ENCODE results near the gene SIK2.

The SIK2 gene

DNA sequence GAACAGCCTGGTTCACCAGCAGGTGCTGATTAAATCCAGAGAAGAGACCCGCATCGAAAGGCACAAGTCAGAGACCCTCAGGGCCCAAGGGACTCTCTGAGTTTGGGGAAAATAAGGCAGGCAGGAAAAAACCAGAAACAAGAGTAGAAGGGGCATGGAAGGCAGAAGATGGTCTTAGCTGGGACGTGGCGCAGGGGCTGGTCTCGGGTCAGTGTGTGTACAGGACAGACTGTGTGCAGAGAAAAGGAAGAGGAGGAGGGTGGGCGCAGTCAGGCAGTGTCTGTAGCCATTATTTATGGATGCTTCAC is 132.7 kb downstream of the SIK2 start:
- Mint-ChIP-seq H3K4me3 (no peak overlapping the region), H3K27me3 (no peaks in the 10 kb centered on the region), H3K36me3 (ENCODE audit: insufficient read depth) (peaks cover 7% of the 10 kb centered on the region), H3K4me1 (no peaks in the 10 kb centered on the region), H3K27ac (ENCODE audit: low read depth) (peak overlapping the region; percentile 67), H3K9me3 (no peaks in the 10 kb centered on the region)
- DNase-seq (ENCODE audit: low spot score in 2 of 2): no peak
- no peak for ATAC-seq (replicated peaks; ENCODE audit: extremely low read depth, poor library complexity, severe bottlenecking)

DNA sequence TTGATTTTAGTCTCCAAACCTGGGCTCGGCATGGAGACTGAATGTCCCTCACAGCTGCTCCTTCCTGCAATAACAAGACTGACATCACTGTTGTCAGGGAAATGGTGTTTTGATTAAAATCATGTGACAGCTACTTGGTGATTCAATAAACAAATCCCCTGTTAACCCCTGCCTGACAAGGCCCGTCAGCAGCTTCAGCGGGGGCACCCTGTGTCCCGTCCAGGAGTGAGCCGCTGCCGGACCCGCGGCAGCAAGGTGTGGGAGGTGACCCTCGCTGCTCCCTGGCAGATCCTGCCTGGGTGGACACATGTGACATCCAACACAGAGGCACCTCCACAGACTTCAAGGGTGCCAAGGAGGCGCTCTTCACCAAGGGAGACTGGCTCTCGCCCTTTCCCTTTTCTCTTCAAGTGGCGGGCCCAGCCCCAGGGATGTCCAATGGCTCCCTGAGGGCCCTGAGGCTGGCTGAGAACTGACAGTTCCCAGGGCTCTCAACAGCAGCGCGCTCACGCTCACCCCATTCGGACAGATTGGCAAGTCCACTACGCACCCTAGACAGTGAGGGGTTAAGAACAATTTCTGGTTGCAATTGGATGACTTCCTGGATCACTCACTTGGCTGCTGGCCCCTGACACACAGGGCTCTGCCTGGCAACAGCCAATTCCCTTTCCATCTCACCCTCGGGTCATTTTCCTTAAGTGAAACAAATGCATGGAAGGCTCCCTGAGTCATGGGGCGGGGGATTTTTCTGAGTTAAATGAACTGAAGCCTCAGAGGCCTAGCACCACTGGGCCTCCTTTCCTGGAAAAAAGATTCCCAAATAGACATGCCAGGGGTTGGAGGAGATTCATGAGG is 133.2 kb downstream of the SIK2 start:
- H3K27ac Mint-ChIP-seq (ENCODE audit: low read depth): peak overlapping the region; percentile 67
- DNase-seq (ENCODE audit: low spot score in 2 of 2): no peak
- no peak for ATAC-seq (replicated peaks; ENCODE audit: extremely low read depth, poor library complexity, severe bottlenecking)
- H3K27me3 Mint-ChIP-seq: no peaks in the 10 kb centered on the region
- no peak overlapping the region for H3K4me3 Mint-ChIP-seq
- H3K9me3 Mint-ChIP-seq: no peaks in the 10 kb centered on the region
- H3K36me3 Mint-ChIP-seq (ENCODE audit: insufficient read depth): peaks cover 9% of the 10 kb centered on the region
- H3K4me1 Mint-ChIP-seq: peaks cover under 1% of the 10 kb centered on the region

DNA sequence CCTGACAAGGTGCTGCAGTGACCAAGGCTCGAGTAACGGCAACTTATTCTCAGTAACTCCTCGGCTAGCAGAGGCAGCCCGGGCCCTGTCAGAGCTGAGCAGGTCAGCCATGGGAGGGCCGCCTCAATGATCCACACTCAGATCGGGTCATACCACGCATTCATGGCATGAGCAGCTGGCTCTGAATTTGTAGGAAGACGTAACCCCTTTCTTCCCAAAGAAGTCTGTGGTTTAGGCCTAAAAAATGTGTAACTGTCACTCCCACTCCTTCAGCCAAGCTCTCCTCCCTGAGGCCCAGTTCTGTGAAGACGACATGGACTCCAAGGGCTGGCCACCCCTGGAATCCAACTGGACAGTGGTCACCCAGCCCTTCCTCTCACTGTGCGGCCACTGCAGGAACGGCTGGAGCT is 133.9 kb downstream of the SIK2 start:
- Mint-ChIP-seq H3K4me3 (no peak overlapping the region), H3K9me3 (no peaks in the 10 kb centered on the region), H3K36me3 (ENCODE audit: insufficient read depth) (peaks cover 14% of the 10 kb centered on the region), H3K4me1 (peaks cover 7% of the 10 kb centered on the region), H3K27ac (ENCODE audit: low read depth) (peak overlapping the region; percentile 67), H3K27me3 (no peaks in the 10 kb centered on the region)
- DNase-seq (ENCODE audit: low spot score in 2 of 2) (no peak), ATAC-seq (replicated peaks; ENCODE audit: extremely low read depth, poor library complexity, severe bottlenecking) (no peak)

- peaks cover 14% of the 10 kb centered on the region for H3K4me1 Mint-ChIP-seq
- H3K36me3 Mint-ChIP-seq (ENCODE audit: insufficient read depth): peaks cover 19% of the 10 kb centered on the region
- ATAC-seq (replicated peaks; ENCODE audit: extremely low read depth, poor library complexity, severe bottlenecking) (no peak), DNase-seq (ENCODE audit: low spot score in 2 of 2) (no peak)
- H3K27ac Mint-ChIP-seq (ENCODE audit: low read depth): peak overlapping the region; percentile 54
- H3K4me3 Mint-ChIP-seq: no peak overlapping the region
- no peaks in the 10 kb centered on the region for H3K9me3 Mint-ChIP-seq
- H3K27me3 Mint-ChIP-seq: no peaks in the 10 kb centered on the region
Measured at GRCh38 chr11:111736621-111737443, 134.6 kb downstream of the SIK2 start.

DNA sequence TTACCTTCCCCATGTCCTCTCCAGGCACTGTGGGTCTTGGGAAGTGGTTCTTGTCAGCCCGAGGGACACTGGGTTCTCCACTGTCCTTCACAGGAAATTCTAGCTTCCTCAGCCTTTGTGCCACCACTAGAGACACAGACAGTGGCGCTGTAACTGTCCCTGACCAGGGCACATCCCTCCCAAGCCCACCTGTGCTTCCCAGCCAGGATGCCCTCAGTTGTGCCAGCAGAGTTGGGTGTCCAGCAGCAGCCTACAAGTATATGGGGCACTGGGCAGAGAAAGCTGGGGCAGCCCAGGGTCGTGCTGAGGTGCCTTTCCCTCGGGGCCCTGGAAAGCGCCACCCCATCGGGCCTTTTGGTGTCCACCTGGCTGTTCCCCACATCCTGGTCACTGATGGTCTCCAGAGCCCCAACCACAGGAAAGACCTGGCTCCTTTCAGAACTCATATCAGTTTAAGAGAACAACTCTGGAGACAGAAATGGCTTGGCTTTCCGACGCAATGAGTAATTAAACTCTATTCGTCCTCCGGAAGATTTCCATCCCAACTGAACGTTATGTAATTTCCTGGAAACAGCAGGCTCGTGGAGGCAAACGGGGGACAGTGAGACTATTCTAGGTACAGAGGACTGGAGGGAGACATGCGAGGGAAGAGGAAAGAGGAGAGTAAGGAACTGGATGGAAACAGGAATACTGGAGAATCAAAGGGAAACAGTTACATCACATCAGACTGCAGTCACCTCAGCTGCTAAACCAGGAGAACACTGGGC is 135.4 kb downstream of the SIK2 start:
- DNase-seq (ENCODE audit: low spot score in 2 of 2) (no peak), ATAC-seq (replicated peaks; ENCODE audit: extremely low read depth, poor library complexity, severe bottlenecking) (no peak)
- no peaks in the 10 kb centered on the region for H3K9me3 Mint-ChIP-seq

GRCh38 chr11:111739299-111739698 is 137.1 kb downstream of the SIK2 start:
- ATAC-seq (replicated peaks; ENCODE audit: extremely low read depth, poor library complexity, severe bottlenecking) (no peak), DNase-seq (ENCODE audit: low spot score in 2 of 2) (no peak)
- Mint-ChIP-seq H3K27ac (ENCODE audit: low read depth) (peak overlapping the region; percentile 19), H3K4me1 (peaks cover 15% of the 10 kb centered on the region), H3K27me3 (no peaks in the 10 kb centered on the region), H3K36me3 (ENCODE audit: insufficient read depth) (peaks cover 32% of the 10 kb centered on the region), H3K9me3 (no peaks in the 10 kb centered on the region), H3K4me3 (no peak overlapping the region)

More for the DNA sequence above, 135.4 kb downstream of the SIK2 start:
- Mint-ChIP-seq H3K36me3 (ENCODE audit: insufficient read depth) (peaks cover 23% of the 10 kb centered on the region), H3K27me3 (no peaks in the 10 kb centered on the region), H3K4me3 (no peak overlapping the region), H3K4me1 (peaks cover 15% of the 10 kb centered on the region), H3K27ac (ENCODE audit: low read depth) (peak overlapping the region; percentile 54)

DNA sequence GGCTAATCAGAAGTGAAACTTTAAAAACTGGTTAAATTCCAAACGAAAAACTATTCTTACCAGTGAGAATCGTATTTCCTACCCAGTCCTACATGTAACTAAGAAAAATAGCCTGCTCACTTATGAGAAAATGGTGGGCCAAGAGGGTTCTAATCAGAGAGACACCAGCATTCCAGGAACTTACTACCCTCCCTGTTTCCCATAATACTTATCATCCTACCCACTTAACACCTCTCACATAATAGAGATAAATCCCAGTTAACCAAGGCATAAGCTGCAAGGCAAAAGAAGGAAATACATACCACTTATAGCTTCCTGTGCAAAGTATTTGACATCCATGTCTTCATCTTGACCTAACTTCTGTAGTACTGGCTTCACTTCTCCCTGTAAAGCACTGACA is 139.5 kb downstream of the SIK2 start:
- Mint-ChIP-seq H3K36me3 (ENCODE audit: insufficient read depth) (peaks cover 33% of the 10 kb centered on the region), H3K9me3 (no peaks in the 10 kb centered on the region), H3K27me3 (no peaks in the 10 kb centered on the region), H3K27ac (ENCODE audit: low read depth) (peak overlapping the region; percentile 74), H3K4me3 (no peak overlapping the region), H3K4me1 (peaks cover 22% of the 10 kb centered on the region)
- ATAC-seq (replicated peaks; ENCODE audit: extremely low read depth, poor library complexity, severe bottlenecking) (no peak), DNase-seq (ENCODE audit: low spot score in 2 of 2) (no peak)

GRCh38 chr11:111743700-111744099 is 141.5 kb downstream of the SIK2 start:
- ATAC-seq (replicated peaks; ENCODE audit: extremely low read depth, poor library complexity, severe bottlenecking): no peak
- Mint-ChIP-seq H3K36me3 (ENCODE audit: insufficient read depth) (peaks cover 43% of the 10 kb centered on the region), H3K27ac (ENCODE audit: low read depth) (no peak overlapping the region)

GRCh38 chr11:111745719-111746504 is 143.7 kb downstream of the SIK2 start:
- no peak overlapping the region for H3K4me3 Mint-ChIP-seq
- H3K4me1 Mint-ChIP-seq: peaks cover 18% of the 10 kb centered on the region
- no peak for DNase-seq (ENCODE audit: low spot score in 2 of 2)
- H3K9me3 Mint-ChIP-seq: no peaks in the 10 kb centered on the region
- H3K27ac Mint-ChIP-seq (ENCODE audit: low read depth): no peak overlapping the region
- no peak for ATAC-seq (replicated peaks; ENCODE audit: extremely low read depth, poor library complexity, severe bottlenecking)
- no peaks in the 10 kb centered on the region for H3K27me3 Mint-ChIP-seq
- peaks cover 57% of the 10 kb centered on the region for H3K36me3 Mint-ChIP-seq (ENCODE audit: insufficient read depth)

More at GRCh38 chr11:111743700-111744099, 141.5 kb downstream of the SIK2 start:
- Mint-ChIP-seq H3K27me3 (no peaks in the 10 kb centered on the region), H3K4me3 (no peak overlapping the region), H3K9me3 (no peaks in the 10 kb centered on the region), H3K4me1 (peaks cover 22% of the 10 kb centered on the region)
- no peak for DNase-seq (ENCODE audit: low spot score in 2 of 2)

DNA sequence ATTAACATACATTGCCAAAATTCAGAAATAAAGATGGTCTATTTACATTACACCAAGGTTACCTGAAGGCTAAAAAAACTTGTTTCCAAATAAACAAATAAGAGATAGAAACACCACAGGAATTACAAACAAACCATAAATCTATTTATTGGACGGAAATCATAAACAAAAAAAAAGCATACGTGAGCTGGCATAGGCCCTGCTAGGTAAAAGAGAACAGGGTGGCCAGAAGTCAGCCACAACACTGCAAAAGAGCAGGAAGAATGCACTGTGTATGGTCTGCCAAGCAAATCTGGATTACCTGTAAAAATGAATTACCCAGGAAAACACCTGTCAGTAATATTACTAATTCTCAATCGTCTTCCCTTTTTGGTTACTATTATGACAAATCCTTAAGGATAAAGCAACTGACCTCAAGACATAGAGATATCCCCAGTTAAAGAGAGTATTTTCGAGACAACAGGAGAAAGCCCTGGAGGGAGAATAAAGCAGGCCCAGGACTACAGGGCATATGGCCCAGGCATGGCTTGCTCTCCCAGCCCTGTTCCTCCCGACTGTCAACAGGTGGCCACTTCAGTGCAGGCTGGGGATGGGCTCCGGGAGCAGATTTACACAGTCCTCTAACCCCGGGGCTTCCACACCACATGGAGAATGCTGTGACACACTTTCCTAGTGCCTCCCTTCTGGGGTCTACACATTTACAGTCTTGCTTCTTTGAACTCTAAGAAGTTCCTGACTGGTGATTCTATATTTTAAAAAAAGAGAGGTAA is 146.0 kb downstream of the SIK2 start:
- Mint-ChIP-seq H3K27ac (ENCODE audit: low read depth) (no peak overlapping the region), H3K27me3 (no peaks in the 10 kb centered on the region), H3K36me3 (ENCODE audit: insufficient read depth) (peaks cover 50% of the 10 kb centered on the region), H3K9me3 (no peaks in the 10 kb centered on the region), H3K4me1 (peaks cover 7% of the 10 kb centered on the region), H3K4me3 (no peak overlapping the region)
- DNase-seq (ENCODE audit: low spot score in 2 of 2) (no peak), ATAC-seq (replicated peaks; ENCODE audit: extremely low read depth, poor library complexity, severe bottlenecking) (no peak)

GRCh38 chr11:111749646-111750045 is 147.4 kb downstream of the SIK2 start:
- no peaks in the 10 kb centered on the region for H3K9me3 Mint-ChIP-seq
- H3K27ac Mint-ChIP-seq (ENCODE audit: low read depth): peak overlapping the region; percentile 62
- H3K27me3 Mint-ChIP-seq: no peaks in the 10 kb centered on the region
- DNase-seq (ENCODE audit: low spot score in 2 of 2): no peak
- peaks cover 7% of the 10 kb centered on the region for H3K4me1 Mint-ChIP-seq
- no peak for ATAC-seq (replicated peaks; ENCODE audit: extremely low read depth, poor library complexity, severe bottlenecking)
- H3K36me3 Mint-ChIP-seq (ENCODE audit: insufficient read depth): peaks cover 60% of the 10 kb centered on the region
- H3K4me3 Mint-ChIP-seq: no peak overlapping the region

Measured in central memory CD8-positive, alpha-beta T cell (primary cell).